Ishikawa (cell line): ENCODE results near the gene RUVBL1.

ENCODE experiments used
- CEBPB ChIP-seq: IDR thresholded peaks from 2 replicates; pipeline ENCODE4 v1.6.1; 2012
- CREB1 ChIP-seq: IDR thresholded peaks from 2 replicates; pipeline ENCODE4 v1.6.1; 2012; ENCODE audit warnings: low read depth
- EGR1 ChIP-seq: IDR thresholded peaks from 2 replicates; pipeline ENCODE4 v1.6.1; 2012
- EP300 ChIP-seq: IDR thresholded peaks from 2 replicates; pipeline ENCODE4 v1.6.1; 2012; ENCODE audit warnings: borderline replicate concordance
- FOXM1 ChIP-seq: IDR thresholded peaks from 2 replicates; pipeline ENCODE4 v1.6.1; 2012; ENCODE audit warnings: low read depth, borderline replicate concordance
- MAX ChIP-seq: IDR thresholded peaks from 2 replicates; pipeline ENCODE4 v1.6.1; 2012
- NFIC ChIP-seq: IDR thresholded peaks from 2 replicates; pipeline ENCODE4 v1.6.1; 2012
- RAD21 ChIP-seq: IDR thresholded peaks from 2 replicates; pipeline ENCODE4 v1.6.1; 2012; ENCODE audit warnings: low read depth
- REST ChIP-seq: IDR thresholded peaks from 2 replicates; pipeline ENCODE4 v1.6.1; 2012; ENCODE audit warnings: low read depth, mild to moderate bottlenecking
- TAF1 ChIP-seq: IDR thresholded peaks from 2 replicates; pipeline ENCODE4 v1.6.1; 2012; ENCODE audit warnings: low read depth, mild to moderate bottlenecking
- TCF12 ChIP-seq: IDR thresholded peaks from 2 replicates; pipeline ENCODE4 v1.6.1; 2012; ENCODE audit warnings: low read depth
- TEAD4 ChIP-seq: IDR thresholded peaks from 2 replicates; pipeline ENCODE4 v1.6.1; 2012
- USF1 ChIP-seq: IDR thresholded peaks from 2 replicates; pipeline ENCODE4 v1.6.1; 2012
- YY1 ChIP-seq: IDR thresholded peaks from 2 replicates; pipeline ENCODE4 v1.6.1; 2012; ENCODE audit warnings: low read depth
- ZBTB7A ChIP-seq: IDR thresholded peaks from 2 replicates; pipeline ENCODE4 v1.6.1; 2012; ENCODE audit warnings: low read depth

The RUVBL1 gene

GRCh38 chr3:128082546-128082945 lies 41.1 kb downstream of the RUVBL1 start:
- TF ChIP-seq TAF1 (no peak), REST (no peak), ZBTB7A (no peak), RAD21 (no peak), FOXM1 (no peak), EGR1 (no peak), TCF12 (no peak)

GRCh38 chr3:128081846-128082245 lies 41.8 kb downstream of the RUVBL1 start:
- TF ChIP-seq EGR1 (no peak), TAF1 (no peak), TCF12 (no peak), NFIC (no peak), YY1 (no peak), RAD21 (no peak), EP300 (no peak), USF1 (no peak), MAX (no peak), REST (no peak)

- TF ChIP-seq CEBPB (no peak), NFIC (no peak), USF1 (no peak), TAF1 (no peak), ZBTB7A (no peak), MAX (no peak), REST (no peak), CREB1 (no peak), TEAD4 (no peak), RAD21 (no peak), TCF12 (no peak), EP300 (no peak), EGR1 (no peak), FOXM1 (no peak), YY1 (no peak)
Measured at GRCh38 chr3:128081226-128081625, 42.4 kb downstream of the RUVBL1 start.

- TF ChIP-seq TCF12 = no peak
- no peak for TF ChIP-seq TAF1
Measured at GRCh38 chr3:128080323-128081080, 43.1 kb downstream of the RUVBL1 start.

GRCh38 chr3:128079823-128080222 lies 43.8 kb downstream of the RUVBL1 start:
- TF ChIP-seq ZBTB7A (no peak), NFIC (no peak), USF1 (no peak), RAD21 (no peak), EP300 (no peak), REST (no peak), CREB1 (no peak), TCF12 (no peak), MAX (no peak), TAF1 (no peak), CEBPB (no peak), TEAD4 (no peak), EGR1 (no peak), YY1 (no peak), FOXM1 (no peak)
